ENCODE results near the gene THADA.
A peak's percentile ranks its signal among the peaks of the same experiment; 100 is the strongest.

The THADA gene

DNA sequence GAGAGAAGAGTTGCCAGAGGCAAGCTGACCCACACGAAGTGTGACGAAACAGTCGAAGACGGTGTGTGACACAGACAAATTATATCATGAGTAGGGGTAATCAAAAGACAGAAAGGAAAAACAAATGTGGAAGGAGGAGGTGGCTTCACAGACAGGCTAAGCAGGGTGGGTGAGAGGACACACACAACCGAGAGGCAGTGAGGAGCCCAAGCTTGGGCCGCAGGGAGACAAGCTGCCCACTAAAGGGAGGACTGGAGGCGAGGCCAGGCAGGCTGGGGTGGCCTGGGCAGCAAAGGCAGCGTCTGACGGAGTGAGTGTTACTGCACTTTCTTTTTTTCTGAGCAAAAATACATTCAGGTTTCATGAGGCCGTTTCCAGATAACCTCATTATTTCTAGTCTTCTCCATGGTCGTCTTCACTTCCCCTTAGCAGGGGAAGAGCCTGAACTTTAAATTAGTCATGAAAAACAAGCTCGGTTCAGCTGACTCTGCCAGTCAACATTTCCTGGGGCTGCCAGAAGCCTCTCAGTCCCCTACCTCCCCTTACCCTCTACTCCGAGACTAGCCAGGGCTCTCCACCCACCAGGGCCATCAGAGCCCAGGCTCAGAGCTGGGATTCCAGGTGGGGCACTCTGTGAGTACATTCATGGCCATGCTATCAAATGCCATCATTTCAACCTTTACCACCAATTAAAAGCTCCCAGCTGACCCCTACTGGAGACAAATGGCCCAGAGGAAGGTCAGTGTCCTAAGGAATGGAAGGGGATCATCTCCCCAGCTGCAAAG lies 355.7 kb downstream of the THADA start:
- Histone ChIP-seq H3K27ac (no peak overlapping the region), H3K4me3 (ENCODE audit: low read depth, low read length) (no peak overlapping the region)

DNA sequence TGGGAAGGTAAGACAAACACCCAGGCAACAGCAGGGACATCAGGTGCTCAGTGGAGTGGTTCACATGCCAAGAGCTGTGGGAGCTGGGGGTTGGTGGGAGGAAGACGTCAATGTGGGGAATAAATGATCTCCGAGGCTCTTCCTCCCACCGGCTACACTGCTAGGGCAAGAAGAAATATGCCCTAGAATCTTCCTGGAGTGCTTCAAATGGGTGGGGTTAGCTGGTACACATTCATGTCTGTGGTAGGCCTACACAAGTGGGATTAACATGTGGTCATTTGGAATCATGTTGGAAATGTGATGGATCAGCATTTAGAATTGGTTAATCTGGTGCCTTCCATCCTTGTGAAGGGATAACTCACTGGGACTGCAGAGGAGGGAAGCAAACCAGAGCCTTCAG lies 357.0 kb downstream of the THADA start:
- TF ChIP-seq, protein P1, sequence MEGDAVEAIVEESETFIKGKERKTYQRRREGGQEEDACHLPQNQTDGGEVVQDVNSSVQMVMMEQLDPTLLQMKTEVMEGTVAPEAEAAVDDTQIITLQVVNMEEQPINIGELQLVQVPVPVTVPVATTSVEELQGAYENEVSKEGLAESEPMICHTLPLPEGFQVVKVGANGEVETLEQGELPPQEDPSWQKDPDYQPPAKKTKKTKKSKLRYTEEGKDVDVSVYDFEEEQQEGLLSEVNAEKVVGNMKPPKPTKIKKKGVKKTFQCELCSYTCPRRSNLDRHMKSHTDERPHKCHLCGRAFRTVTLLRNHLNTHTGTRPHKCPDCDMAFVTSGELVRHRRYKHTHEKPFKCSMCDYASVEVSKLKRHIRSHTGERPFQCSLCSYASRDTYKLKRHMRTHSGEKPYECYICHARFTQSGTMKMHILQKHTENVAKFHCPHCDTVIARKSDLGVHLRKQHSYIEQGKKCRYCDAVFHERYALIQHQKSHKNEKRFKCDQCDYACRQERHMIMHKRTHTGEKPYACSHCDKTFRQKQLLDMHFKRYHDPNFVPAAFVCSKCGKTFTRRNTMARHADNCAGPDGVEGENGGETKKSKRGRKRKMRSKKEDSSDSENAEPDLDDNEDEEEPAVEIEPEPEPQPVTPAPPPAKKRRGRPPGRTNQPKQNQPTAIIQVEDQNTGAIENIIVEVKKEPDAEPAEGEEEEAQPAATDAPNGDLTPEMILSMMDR (IDR thresholded peaks at IDR 0.05; ENCODE audit: low read depth, low read length) = no peak
- no peak overlapping the region for H3K27ac ChIP-seq
- DNase-seq = no peak
- no peaks in the 10 kb centered on the region for H3K36me3 ChIP-seq
- H3K27me3 ChIP-seq (ENCODE audit: insufficient read depth, low read depth, severe bottlenecking) = no peaks in the 10 kb centered on the region
- H3K9me3 ChIP-seq (ENCODE audit: severe bottlenecking) = no peaks in the 10 kb centered on the region
- H3K4me3 ChIP-seq (ENCODE audit: low read depth, low read length) = no peak overlapping the region

More for the DNA sequence above, 355.7 kb downstream of the THADA start:
- DNase-seq = no peak
- TF ChIP-seq, protein P1 (IDR thresholded peaks at IDR 0.05; ENCODE audit: low read depth, low read length) = peak; percentile 43
- Histone ChIP-seq H3K9me3 (ENCODE audit: severe bottlenecking) (no peaks in the 10 kb centered on the region), H3K36me3 (no peaks in the 10 kb centered on the region), H3K27me3 (ENCODE audit: insufficient read depth, low read depth, severe bottlenecking) (no peaks in the 10 kb centered on the region)

DNA sequence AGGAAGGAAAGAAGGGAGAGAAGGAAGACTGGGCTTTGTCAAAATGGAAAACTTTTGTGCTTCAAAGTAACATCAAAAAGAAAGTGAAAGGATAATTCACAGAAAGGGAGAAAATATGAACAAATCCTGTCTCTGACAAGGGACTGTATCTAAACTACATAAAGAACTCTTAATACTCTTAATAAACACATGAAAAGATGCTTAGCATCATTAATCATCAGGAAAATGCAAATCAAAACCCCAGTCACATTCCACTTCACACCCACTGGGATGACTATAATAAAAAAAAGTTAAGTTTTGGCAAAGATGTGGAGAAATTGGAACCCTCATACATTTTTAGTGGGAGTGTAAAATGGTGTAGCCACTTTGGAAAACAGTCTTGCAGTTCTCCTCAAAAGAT lies 357.7 kb downstream of the THADA start:
- H3K27me3 ChIP-seq (ENCODE audit: insufficient read depth, low read depth, severe bottlenecking) = no peaks in the 10 kb centered on the region
- DNase-seq = no peak
- TF ChIP-seq, protein P1 (IDR thresholded peaks at IDR 0.05; ENCODE audit: low read depth, low read length) = no peak
- no peaks in the 10 kb centered on the region for H3K36me3 ChIP-seq
- no peak overlapping the region for H3K27ac ChIP-seq
- no peaks in the 10 kb centered on the region for H3K9me3 ChIP-seq (ENCODE audit: severe bottlenecking)
- H3K4me3 ChIP-seq (ENCODE audit: low read depth, low read length) = no peak overlapping the region

DNA sequence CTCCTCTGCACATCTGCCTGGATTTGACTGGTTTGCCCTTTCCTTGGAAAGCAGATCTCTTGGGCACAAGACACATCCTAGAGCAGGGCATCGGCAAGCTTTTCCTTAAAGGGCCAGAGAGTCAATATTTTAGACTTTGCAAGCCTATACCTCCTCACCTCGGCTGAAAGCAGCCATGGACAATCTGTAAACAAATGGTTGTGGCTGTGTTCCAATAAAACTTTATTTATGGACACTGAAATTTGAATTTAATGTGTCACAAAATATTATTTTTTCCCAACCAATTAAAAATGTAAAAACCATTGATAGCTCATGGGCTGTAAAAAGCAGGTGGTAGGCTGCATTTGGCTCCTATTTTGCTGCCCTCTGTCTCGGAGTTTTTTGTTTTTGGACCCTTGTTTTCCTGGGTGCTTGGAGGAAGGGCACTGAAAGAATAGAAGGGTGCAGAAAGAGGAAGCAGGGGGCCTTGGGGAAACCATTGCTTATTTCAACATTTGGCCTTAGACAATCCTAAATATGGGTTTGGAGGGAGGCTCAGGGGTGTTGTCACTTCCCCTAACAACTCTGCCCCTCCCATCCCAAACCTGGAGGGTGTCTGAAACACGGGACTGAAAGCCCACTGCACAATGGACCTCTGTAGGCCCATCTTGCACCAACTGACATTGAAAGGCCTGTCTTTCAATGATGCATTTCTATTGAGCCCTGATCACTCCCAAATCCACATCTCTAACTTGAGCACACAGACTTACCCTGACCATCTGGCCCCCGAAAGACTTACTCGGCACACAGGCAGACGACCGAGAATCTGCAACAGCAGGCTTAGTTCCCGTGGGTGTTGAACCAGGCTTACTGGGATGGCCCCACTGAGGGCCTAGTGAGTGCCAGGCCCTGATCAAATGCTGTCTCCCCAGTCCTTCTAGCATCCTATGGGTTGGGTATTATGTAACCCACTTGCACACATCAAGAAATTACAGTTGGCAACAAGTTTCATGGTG lies 362.3 kb downstream of the THADA start:
- Histone ChIP-seq H3K36me3 (peaks cover 5% of the 10 kb centered on the region), H3K27ac (peak overlapping the region; percentile 13), H3K9me3 (ENCODE audit: severe bottlenecking) (no peaks in the 10 kb centered on the region), H3K27me3 (ENCODE audit: insufficient read depth, low read depth, severe bottlenecking) (no peaks in the 10 kb centered on the region), H3K4me3 (ENCODE audit: low read depth, low read length) (no peak overlapping the region)
- TF ChIP-seq, protein P1 (IDR thresholded peaks at IDR 0.05; ENCODE audit: low read depth, low read length) = no peak
- DNase-seq = peak; percentile 88

DNA sequence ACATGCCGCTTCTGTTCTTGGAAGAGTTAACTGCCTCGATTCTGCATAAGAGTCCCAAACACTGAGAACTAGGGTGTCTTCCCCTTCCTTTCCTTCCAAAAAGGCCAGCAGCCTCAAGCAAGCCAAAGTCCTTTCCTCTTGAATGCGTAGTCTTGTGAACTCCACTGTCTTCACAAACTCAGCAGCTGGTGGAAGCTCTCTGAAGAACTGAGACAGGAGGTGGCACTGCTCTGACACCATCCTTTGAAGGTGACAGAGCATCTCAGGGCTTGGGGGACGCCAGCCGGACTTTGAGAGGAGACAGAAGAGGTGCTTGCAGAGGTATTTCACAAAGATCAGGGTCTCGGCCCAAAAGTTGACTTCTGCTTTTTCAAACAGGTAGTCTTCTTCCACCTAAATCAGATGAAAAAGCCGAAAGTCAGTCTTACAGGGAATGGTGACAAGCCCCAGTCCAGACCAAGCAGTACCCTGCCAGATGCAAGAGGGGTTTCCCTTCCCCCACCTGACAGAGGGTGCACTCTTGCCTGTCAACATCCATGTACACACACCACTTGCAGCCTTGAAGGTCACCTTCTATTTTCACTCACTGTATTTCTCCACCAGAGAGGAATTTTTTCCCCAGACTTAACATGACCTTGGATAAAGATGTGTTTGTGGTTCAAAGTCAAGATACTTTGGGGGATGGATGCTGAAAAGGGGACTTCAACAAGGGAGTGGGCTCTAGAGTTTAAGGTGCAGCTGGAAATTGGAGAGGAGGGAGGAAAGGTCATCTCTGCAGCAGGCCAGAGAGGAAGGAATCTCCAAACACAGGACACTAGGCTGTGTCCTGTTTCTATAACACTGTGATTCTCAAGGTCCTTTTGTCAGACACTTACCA lies 364.6 kb downstream of the THADA start:
- H3K36me3 ChIP-seq = peaks cover 9% of the 10 kb centered on the region
- TF ChIP-seq, protein P1 (IDR thresholded peaks at IDR 0.05; ENCODE audit: low read depth, low read length) = no peak
- no peaks in the 10 kb centered on the region for H3K9me3 ChIP-seq (ENCODE audit: severe bottlenecking)
- no peak for DNase-seq
- H3K27me3 ChIP-seq (ENCODE audit: insufficient read depth, low read depth, severe bottlenecking) = no peaks in the 10 kb centered on the region
- no peak overlapping the region for H3K27ac ChIP-seq
- H3K4me3 ChIP-seq (ENCODE audit: low read depth, low read length) = no peak overlapping the region

All from WERI-Rb-1 (cell line).